K562 (cell line): ENCODE data around the gene PCSK7. TPM values are rescaled to one million over a fixed set of nuclear protein-coding genes. Genes with fewer than 3 reads are reported as not detected.
"Not testable (repeated sequence)": the region's sequence is repeated elsewhere in the genome, so short reads cannot be mapped to it uniquely, and the experiment has no call there.

ENCODE experiments used
- ATAC-seq: fragments of 200-7000 bp; cut with Tn5 transposase; 3 replicates; pipeline ENCODE4 v1.9.1; 2020; ENCODE audit warnings: moderate library complexity
- BruUV-seq: library from RNA; stranded (reverse); fragments of 400-500 nt; replicated peaks from 2 replicates; lab custom pipeline; 2021; lab: Mats Ljungman, UMichigan
- CTCF ChIA-PET: fragments of 300-600 bp; formaldehyde crosslinking; extraction: SDS; loops from one replicate; lab custom pipeline; 2021; ENCODE audit warnings: low intra/inter-chr PET ratio; lab: Yijun Ruan, JAX
- POLR2A ChIA-PET: fragments of 300-600, 350-650 bp; sonication (Branson Sonifier 250); formaldehyde crosslinking; extraction: SDS; loops from one replicate; lab custom pipeline; 2021; ENCODE audit warnings: antibody characterized with exemption, inconsistent platforms; lab: Yijun Ruan, JAX
- DNase-seq, 4 experiments: peaks; one replicate each; pipeline versions ENCODE4 v3.0.0 to v3.0.0-alpha.2; 2011 to 2018; ENCODE audit warnings: low spot score in 3 of 4, mixed read lengths in 3 of 4; ENCODE audit errors: extremely low read depth in 1 of 4
- FAIRE-seq: peaks from 2 replicates; lab custom pipeline; 2011; peaks lifted over from hg19 to GRCh38; lab: Jason Lieb, UNC
- H2AFZ ChIP-seq: 2 replicates; pipeline ENCODE4 v1.6.0; 2011; ENCODE audit warnings: low read depth, low read length, control low read depth, inconsistent platforms
- H3K27ac ChIP-seq: fragments of 200-600 bp; 3 replicates; pipeline ENCODE4 v1.8.0; 2011; ENCODE audit warnings: low read depth, mild to moderate bottlenecking, control low read depth, inconsistent platforms, low read length, moderate library complexity, mixed read lengths; ENCODE audit errors: extremely low read depth
- H3K27me3 ChIP-seq, 2 experiments: fragments of 300-600 bp in 1 of 2; 2 replicates in 1 of 2; 3 replicates in 1 of 2; pipeline versions ENCODE4 v1.6.0 to v1.8.0; 2011; ENCODE audit warnings: inconsistent platforms in 2 of 2, low read length in 2 of 2, mild to moderate bottlenecking in 1 of 2, mixed read lengths in 1 of 2, moderate library complexity in 1 of 2; ENCODE audit not compliant: control insufficient read depth in 2 of 2, insufficient read depth in 2 of 2
- H3K36me3 ChIP-seq: fragments of 300-600 bp; 3 replicates; pipeline ENCODE4 v1.8.0; 2011; ENCODE audit warnings: mild to moderate bottlenecking, low read length, inconsistent platforms; ENCODE audit not compliant: control insufficient read depth, insufficient read depth
- H3K4me1 ChIP-seq, 2 experiments: fragments of 200-600 bp in 1 of 2; replicated peaks in 1 of 2; 2 replicates in 1 of 2; 3 replicates in 1 of 2; pipeline versions ENCODE4 v1.5.1 to v1.8.0; 2011; ENCODE audit warnings: inconsistent platforms in 2 of 2, low read length in 2 of 2, mild to moderate bottlenecking in 1 of 2, mixed read lengths in 1 of 2, moderate library complexity in 1 of 2; ENCODE audit not compliant: control insufficient read depth in 2 of 2, insufficient read depth in 2 of 2
- H3K4me2 ChIP-seq: 2 replicates; pipeline ENCODE4 v1.6.1; 2011; ENCODE audit warnings: low read length, control low read depth, inconsistent platforms, mixed read lengths; ENCODE audit not compliant: insufficient read depth
- H3K4me3 ChIP-seq: fragments of 200-600 bp; sonication (generic), shearing (Covaris generic); 2 replicates; pipeline ENCODE4 v1.5.1; 2016; ENCODE audit warnings: control low read depth, inconsistent platforms
- H3K79me2 ChIP-seq: fragments of 200-600 bp; 3 replicates; pipeline ENCODE4 v1.8.0; 2011; ENCODE audit warnings: low read length, inconsistent platforms; ENCODE audit not compliant: control insufficient read depth, insufficient read depth
- H3K9ac ChIP-seq, 2 experiments: 2 replicates each; pipeline versions ENCODE4 v1.6.0 to v1.6.1; 2011; ENCODE audit warnings: low read depth in 2 of 2, low read length in 2 of 2, control low read depth in 1 of 2, inconsistent platforms in 1 of 2, mild to moderate bottlenecking in 1 of 2, mixed read lengths in 1 of 2; ENCODE audit not compliant: insufficient read depth in 1 of 2
- H3K9me1 ChIP-seq: one replicate; pipeline ENCODE4 v1.6.0; 2011; ENCODE audit warnings: inconsistent platforms, mild to moderate bottlenecking, low read length, moderate library complexity; ENCODE audit not compliant: control insufficient read depth, insufficient read depth
- H3K9me3 ChIP-seq: replicated peaks from 2 replicates; pipeline ENCODE4 v1.5.1; 2011; ENCODE audit warnings: low read depth, low read length, inconsistent platforms; ENCODE audit not compliant: control insufficient read depth, insufficient read depth
- H4K20me1 ChIP-seq: replicated peaks from 2 replicates; pipeline ENCODE4 v1.6.1; 2011; ENCODE audit warnings: low read length, inconsistent platforms, mixed read lengths; ENCODE audit not compliant: control insufficient read depth, insufficient read depth
- EGR1 ChIP-seq: fragments of 450-650 bp; conservative IDR thresholded peaks from 2 replicates; pipeline ENCODE4 v1.6.1; 2017; ENCODE audit warnings: mild to moderate bottlenecking
- FOXA3 ChIP-seq, 2 experiments: fragments of 450-650 bp in 1 of 2; sonication (generic) in 1 of 2; formaldehyde crosslinking; IDR thresholded peaks in 1 of 2; conservative IDR thresholded peaks in 1 of 2; 2 replicates each; pipeline versions ENCODE4 v1.4.0 to v1.8.0; 2020 to 2022; ENCODE audit warnings: mild to moderate bottlenecking in 2 of 2, missing genetic modification reagents in 1 of 2
- RBM14 ChIP-seq: fragments of 200-400 bp; formaldehyde crosslinking; IDR thresholded peaks from 2 replicates; pipeline ENCODE4 v1.6.1; 2018; ENCODE audit warnings: low read depth, mild to moderate bottlenecking, low read length, moderate library complexity, borderline replicate concordance; ENCODE audit not compliant: insufficient read depth
- TEAD1 ChIP-seq, 2 experiments: fragments of 450-650 bp in 1 of 2; sonication (generic) in 1 of 2; formaldehyde crosslinking; IDR thresholded peaks; 2 replicates each; pipeline versions ENCODE4 v1.4.0 to v1.8.0; 2020 to 2022; ENCODE audit warnings: mild to moderate bottlenecking in 2 of 2, missing genetic modification reagents in 1 of 2
- ZNF507 ChIP-seq: conservative IDR thresholded peaks from 2 replicates; pipeline ENCODE4 v1.6.1; 2017; ENCODE audit warnings: missing genetic modification characterization, missing compliant biosample characterization
- WGBS: fragments of 100-300 bp; shearing (Covaris generic); methylation state at CpG from one replicate; pipeline ENCODE4 v1.1.6; 2016; ENCODE audit warnings: low coverage, mixed read lengths; ENCODE audit not compliant: insufficient coverage; ENCODE audit errors: missing lambda C conversion rate; 5-methylcytosine and 5-hydroxymethylcytosine counted together
- in situ Hi-C: fragments of 300-500 bp; cut with MboI; formaldehyde crosslinking; loops from 4 replicates; pipeline ENCODE4 v1.15.0; 2018; ENCODE audit warnings: inconsistent platforms, mixed read lengths
- intact Hi-C: fragments of 100-400 bp; cut with micrococcal nuclease; formaldehyde crosslinking; loops from 2 replicates; pipeline ENCODE4 v1.14.2; 2022
- polyA plus RNA-seq, 8 experiments: library from polyadenylated mRNA; depleted of rRNA in 4 of 8; stranded (reverse) in 5 of 8; unstranded in 3 of 8; fragments of >200 nt; fragmentation: Nextera tagmentation in 2 of 8; fragmentation: Illumina TruSeq in 1 of 8; extraction: Ambion mirVana in 2 of 8; extraction: Trizol in 1 of 8; gene quantifications; 2 replicates each; pipeline versions ENCODE4 v1.2.1 to v1.2.3, GENCODE V29; 2011 to 2014; ENCODE audit warnings: inconsistent platforms in 1 of 8, missing spikeins in 1 of 8
- total RNA-seq, 7 experiments: library from RNA; depleted of rRNA in 6 of 7; stranded (reverse); fragments of >200 nt in 6 of 7; fragmentation: Illumina TruSeq in 2 of 7; extraction: Trizol in 2 of 7; gene quantifications; 2 replicates each; pipeline versions ENCODE4 v1.2.1 to v1.2.3, GENCODE V29; 2011 to 2021; ENCODE audit warnings: low replicate concordance in 1 of 7

Gene PCSK7
- total and polyA plus RNA-seq, 9 of the 15 experiments (the other 6 are each of a cell fraction or from before 2014, with no cell fraction given) = 3.1 to 29.2 (median 15.6) TPM

DNA sequence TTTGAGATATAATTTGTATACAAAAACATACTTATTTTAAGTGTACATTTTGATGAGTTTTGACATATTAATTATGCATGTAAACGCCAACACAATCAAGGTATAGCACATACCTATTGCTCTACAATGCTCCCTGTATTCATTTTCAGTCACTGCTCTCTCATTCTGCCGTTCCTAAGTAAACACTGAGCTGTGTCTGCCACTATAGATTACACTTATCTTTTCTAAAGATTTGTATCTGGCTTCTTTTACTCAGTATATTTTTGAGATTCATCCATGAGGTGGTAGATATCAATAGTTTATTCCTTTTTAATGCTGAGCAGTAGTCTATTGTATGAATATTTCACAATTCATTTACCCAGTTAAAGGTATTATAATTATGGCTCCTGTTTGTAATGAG is 33.9 kb upstream of the PCSK7 start (continued):
- TF ChIP-seq RBM14 (no peak), FOXA3 (CRISPR knock-in tag; conservative IDR thresholded peaks at IDR 0.05 in 1 of 2, IDR thresholded peaks at IDR 0.05 in 1 of 2) (peak in 1 of 2 experiments; percentile 67; a peak in 2 of 4 replicates), TEAD1 (CRISPR knock-in tag; IDR thresholded peaks at IDR 0.05) (no peak)

- H4K20me1 ChIP-seq, POLR2A ChIA-PET, H3K9ac ChIP-seq, FAIRE-seq, H3K27ac ChIP-seq, H2AFZ ChIP-seq, H3K36me3 ChIP-seq, ATAC-seq, H3K9me1 ChIP-seq, H3K4me1 ChIP-seq, DNase-seq, intact Hi-C loops, H3K79me2 ChIP-seq, BruUV-seq, H3K4me2 ChIP-seq: not testable (repeated sequence)
- 83% methylated on average over 7 of the region's 7 CpGs for WGBS
- peak; percentile 56 for TF ChIP-seq EGR1
- peak; percentile 90 for TF ChIP-seq ZNF507 (tag)
- TF ChIP-seq, all 486 proteins: peak for 2; not testable (repeated sequence) for 484
- H3K9me3 ChIP-seq, in situ Hi-C loops, CTCF ChIA-PET, H3K27me3 ChIP-seq, H3K4me3 ChIP-seq: not testable (repeated sequence)
Measured at GRCh38 chr11:117264624-117265323, 32.9 kb upstream of the PCSK7 start.
